Panc1 (cell line): ENCODE data around the gene ASXL2. TPM values are rescaled to one million over a fixed set of nuclear protein-coding genes. Genes with fewer than 3 reads are reported as not detected.

Experiments used
- ATAC-seq: fragments of 200-7000 bp; cut with Tn5 transposase; 2 replicates; pipeline ENCODE4 v1.9.1; 2020; ENCODE audit warnings: mild to moderate bottlenecking, moderate library complexity
- BruUV-seq: library from RNA; stranded (reverse); fragments of 400-500 nt; replicated peaks from 2 replicates; lab custom pipeline; 2021; lab: Mats Ljungman, UMichigan
- CTCF ChIA-PET: fragments of 300-600 bp; sonication (Branson Sonifier 250); formaldehyde crosslinking; loops from one replicate; lab custom pipeline; 2022; ENCODE audit warnings: antibody characterized with exemption; lab: Charles Lee
- POLR2A ChIA-PET: fragments of 300-600 bp; sonication (Branson Sonifier 250); formaldehyde crosslinking; loops from one replicate; lab custom pipeline; 2022; ENCODE audit warnings: antibody characterized with exemption; lab: Charles Lee
- DNase-seq: peaks from one replicate; pipeline ENCODE4 v3.0.0-alpha.2; 2010; ENCODE audit warnings: low read depth, low spot score
- H3K27ac ChIP-seq: 2 replicates; pipeline ENCODE4 v1.5.1; 2011; ENCODE audit warnings: mild to moderate bottlenecking, low read length, inconsistent platforms
- H3K27me3 ChIP-seq: fragments of 200-500 bp; sonication (Bioruptor generic); 2 replicates; pipeline ENCODE4 v1.6.0; 2014; ENCODE audit warnings: low read length, inconsistent platforms; ENCODE audit not compliant: control insufficient read depth, insufficient read depth
- H3K36me3 ChIP-seq: fragments of 200-500 bp; sonication (Bioruptor generic); 2 replicates; pipeline ENCODE4 v1.5.1; 2014; ENCODE audit warnings: inconsistent platforms, mild to moderate bottlenecking, low read length, moderate library complexity; ENCODE audit not compliant: control insufficient read depth, insufficient read depth
- H3K4me1 ChIP-seq: 2 replicates; pipeline ENCODE4 v1.5.1; 2011; ENCODE audit warnings: inconsistent platforms, mild to moderate bottlenecking, low read length, moderate library complexity; ENCODE audit not compliant: control insufficient read depth, insufficient read depth
- H3K4me3 ChIP-seq, 2 experiments: 2 replicates each; pipeline ENCODE4 v1.5.1; 2011 to 2012; ENCODE audit warnings: low read depth in 2 of 2, low read length in 2 of 2, mild to moderate bottlenecking in 2 of 2, inconsistent platforms in 1 of 2, moderate library complexity in 1 of 2
- H3K9me3 ChIP-seq: fragments of 200-500 bp; sonication (Bioruptor generic); 2 replicates; pipeline ENCODE4 v1.5.1; 2014; ENCODE audit warnings: low read depth, mild to moderate bottlenecking, inconsistent platforms, low read length, moderate library complexity; ENCODE audit not compliant: control insufficient read depth, insufficient read depth
- POLR2AphosphoS5 ChIP-seq: IDR thresholded peaks from 2 replicates; pipeline ENCODE4 v1.6.1; 2012; ENCODE audit warnings: mild to moderate bottlenecking, low read depth, low read length, moderate library complexity
- SIN3A ChIP-seq: IDR thresholded peaks from 2 replicates; pipeline ENCODE4 v1.6.1; 2012; ENCODE audit warnings: low read depth, mild to moderate bottlenecking, low read length, moderate library complexity, borderline replicate concordance; ENCODE audit not compliant: insufficient read depth
- TCF7L2 ChIP-seq: IDR thresholded peaks from 2 replicates; pipeline ENCODE4 v1.6.1; 2011; ENCODE audit warnings: mild to moderate bottlenecking, low read depth, low read length, inconsistent platforms
- in situ Hi-C: cut with HindIII; loops from 2 replicates; pipeline ENCODE4 v1.10.0; 2016; ENCODE audit warnings: low sequenced_read_pairs, low pct_unique_long_range_greater_than_20kb
- intact Hi-C: fragments of 100-400 bp; cut with micrococcal nuclease; formaldehyde crosslinking; loops from one replicate; pipeline ENCODE4 v1.10.0; 2022; ENCODE audit not compliant: unreplicated experiment
- total RNA-seq: library from RNA; stranded (reverse); gene quantifications from one replicate; pipeline ENCODE4 v1.2.1, GENCODE V29; 2021; ENCODE audit not compliant: unreplicated experiment
- TF ChIP-seq, protein P1 (sequence below): fragments of 450-650 bp; IDR thresholded peaks from 2 replicates; pipeline ENCODE4 v1.5.1; 2017; ENCODE audit warnings: mild to moderate bottlenecking
- TF ChIP-seq, protein P2 (sequence below), 2 experiments: IDR thresholded peaks; 2 replicates each; pipeline ENCODE4 v1.6.1; 2011 to 2012; ENCODE audit warnings: low read depth in 2 of 2, control low read depth in 1 of 2, low read length in 1 of 2, mild to moderate bottlenecking in 1 of 2, moderate library complexity in 1 of 2; ENCODE audit not compliant: insufficient read depth in 1 of 2

The ASXL2 gene
- total RNA-seq, 1 experiment from 2014 or later: 43.4 TPM

DNA sequence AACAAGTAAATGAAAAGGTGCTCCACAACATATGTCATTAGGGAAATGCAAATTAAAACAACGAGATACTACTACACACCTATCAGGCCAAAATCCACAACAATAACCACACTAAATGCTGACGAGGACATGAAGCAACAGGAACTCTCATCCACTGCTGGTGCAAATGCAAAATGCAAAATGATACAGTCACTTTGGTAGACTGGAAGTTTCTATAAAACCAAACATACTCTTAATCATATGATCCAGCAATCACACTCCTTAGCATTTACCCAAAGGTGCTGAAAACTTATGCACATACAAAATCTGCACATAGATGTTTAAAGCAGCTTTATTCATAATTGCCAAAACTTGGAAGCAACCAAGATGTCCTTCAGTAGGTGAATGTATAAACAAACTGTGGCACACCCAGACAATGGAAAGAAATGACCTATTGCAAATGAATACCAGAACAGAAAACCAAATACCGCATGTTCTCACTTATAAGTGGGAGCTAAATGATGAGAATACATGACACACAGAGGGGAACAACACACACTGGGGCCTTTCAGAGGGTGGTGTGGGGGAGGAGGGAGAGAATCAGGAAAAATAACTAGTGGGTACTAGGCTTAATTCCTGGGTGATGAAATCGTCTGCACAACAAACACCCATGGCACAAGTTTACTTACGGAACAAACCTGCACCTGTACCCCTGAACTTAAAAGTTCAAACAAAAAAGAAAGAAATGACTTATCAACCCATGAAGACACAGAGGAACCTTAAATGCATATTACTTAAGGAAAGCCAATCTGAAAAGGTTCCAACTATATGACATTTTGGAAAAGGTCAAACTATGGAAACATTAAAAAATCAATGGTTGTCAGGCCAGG is 80.4 kb downstream of the ASXL2 start:
- ChIA-PET CTCF (no interaction called here), POLR2A (no interaction called here)
- H3K36me3 ChIP-seq: no peaks in the 10 kb centered on the region
- no peak overlapping the region for H3K4me3 ChIP-seq
- TF ChIP-seq SIN3A (no peak), TCF7L2 (no peak), POLR2AphosphoS5 (no peak)
- TF ChIP-seq, protein P1, sequence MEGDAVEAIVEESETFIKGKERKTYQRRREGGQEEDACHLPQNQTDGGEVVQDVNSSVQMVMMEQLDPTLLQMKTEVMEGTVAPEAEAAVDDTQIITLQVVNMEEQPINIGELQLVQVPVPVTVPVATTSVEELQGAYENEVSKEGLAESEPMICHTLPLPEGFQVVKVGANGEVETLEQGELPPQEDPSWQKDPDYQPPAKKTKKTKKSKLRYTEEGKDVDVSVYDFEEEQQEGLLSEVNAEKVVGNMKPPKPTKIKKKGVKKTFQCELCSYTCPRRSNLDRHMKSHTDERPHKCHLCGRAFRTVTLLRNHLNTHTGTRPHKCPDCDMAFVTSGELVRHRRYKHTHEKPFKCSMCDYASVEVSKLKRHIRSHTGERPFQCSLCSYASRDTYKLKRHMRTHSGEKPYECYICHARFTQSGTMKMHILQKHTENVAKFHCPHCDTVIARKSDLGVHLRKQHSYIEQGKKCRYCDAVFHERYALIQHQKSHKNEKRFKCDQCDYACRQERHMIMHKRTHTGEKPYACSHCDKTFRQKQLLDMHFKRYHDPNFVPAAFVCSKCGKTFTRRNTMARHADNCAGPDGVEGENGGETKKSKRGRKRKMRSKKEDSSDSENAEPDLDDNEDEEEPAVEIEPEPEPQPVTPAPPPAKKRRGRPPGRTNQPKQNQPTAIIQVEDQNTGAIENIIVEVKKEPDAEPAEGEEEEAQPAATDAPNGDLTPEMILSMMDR: no peak
- TF ChIP-seq, protein P2, sequence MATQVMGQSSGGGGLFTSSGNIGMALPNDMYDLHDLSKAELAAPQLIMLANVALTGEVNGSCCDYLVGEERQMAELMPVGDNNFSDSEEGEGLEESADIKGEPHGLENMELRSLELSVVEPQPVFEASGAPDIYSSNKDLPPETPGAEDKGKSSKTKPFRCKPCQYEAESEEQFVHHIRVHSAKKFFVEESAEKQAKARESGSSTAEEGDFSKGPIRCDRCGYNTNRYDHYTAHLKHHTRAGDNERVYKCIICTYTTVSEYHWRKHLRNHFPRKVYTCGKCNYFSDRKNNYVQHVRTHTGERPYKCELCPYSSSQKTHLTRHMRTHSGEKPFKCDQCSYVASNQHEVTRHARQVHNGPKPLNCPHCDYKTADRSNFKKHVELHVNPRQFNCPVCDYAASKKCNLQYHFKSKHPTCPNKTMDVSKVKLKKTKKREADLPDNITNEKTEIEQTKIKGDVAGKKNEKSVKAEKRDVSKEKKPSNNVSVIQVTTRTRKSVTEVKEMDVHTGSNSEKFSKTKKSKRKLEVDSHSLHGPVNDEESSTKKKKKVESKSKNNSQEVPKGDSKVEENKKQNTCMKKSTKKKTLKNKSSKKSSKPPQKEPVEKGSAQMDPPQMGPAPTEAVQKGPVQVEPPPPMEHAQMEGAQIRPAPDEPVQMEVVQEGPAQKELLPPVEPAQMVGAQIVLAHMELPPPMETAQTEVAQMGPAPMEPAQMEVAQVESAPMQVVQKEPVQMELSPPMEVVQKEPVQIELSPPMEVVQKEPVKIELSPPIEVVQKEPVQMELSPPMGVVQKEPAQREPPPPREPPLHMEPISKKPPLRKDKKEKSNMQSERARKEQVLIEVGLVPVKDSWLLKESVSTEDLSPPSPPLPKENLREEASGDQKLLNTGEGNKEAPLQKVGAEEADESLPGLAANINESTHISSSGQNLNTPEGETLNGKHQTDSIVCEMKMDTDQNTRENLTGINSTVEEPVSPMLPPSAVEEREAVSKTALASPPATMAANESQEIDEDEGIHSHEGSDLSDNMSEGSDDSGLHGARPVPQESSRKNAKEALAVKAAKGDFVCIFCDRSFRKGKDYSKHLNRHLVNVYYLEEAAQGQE (IDR thresholded peaks at IDR 0.05; ENCODE audit: insufficient read depth in 1 of 2, low read depth in 2 of 2, low read length in 1 of 2): no peak
- intact Hi-C loops: no loop called here
- no peaks in the 10 kb centered on the region for H3K27me3 ChIP-seq
- no TSS peak for BruUV-seq
- DNase-seq (no peak), ATAC-seq (no peak)
- no peaks in the 10 kb centered on the region for H3K4me1 ChIP-seq
- no peaks in the 10 kb centered on the region for H3K9me3 ChIP-seq
- in situ Hi-C loops: no loop called here
- no peak overlapping the region for H3K27ac ChIP-seq

DNA sequence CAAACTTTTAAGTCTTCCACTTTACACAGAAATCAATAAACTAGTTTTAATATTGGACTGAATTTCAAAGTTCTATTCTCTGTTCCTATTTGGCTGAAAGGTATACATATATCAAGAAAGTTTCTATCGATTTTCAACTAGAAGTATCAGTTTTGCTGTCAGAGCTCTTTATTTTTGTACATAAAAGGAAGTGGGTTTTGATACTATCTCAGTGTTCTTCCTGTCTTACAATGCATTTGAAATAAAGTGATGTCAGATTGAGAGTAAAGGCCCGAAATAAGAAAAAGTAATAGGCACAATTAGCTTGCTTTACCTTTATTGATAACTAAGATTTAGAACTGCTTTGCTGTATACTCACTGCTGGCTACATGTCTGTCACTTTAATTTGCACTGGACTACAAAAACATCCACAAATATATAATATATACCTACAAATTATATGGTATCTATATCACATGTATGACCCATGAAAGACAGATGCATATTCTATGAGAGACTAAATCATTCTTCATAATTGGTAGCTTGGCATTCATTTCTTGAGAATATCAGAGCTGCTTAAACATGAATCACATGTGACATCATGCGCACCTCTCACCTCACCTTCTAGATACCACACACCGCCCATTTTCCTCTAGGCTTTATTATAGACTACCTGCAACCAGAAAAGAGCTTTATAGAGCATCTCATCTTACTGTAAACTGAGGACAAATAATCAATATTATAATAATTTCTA is 83.6 kb downstream of the ASXL2 start:
- no peak for ATAC-seq
- ChIA-PET CTCF (no interaction called here), POLR2A (no interaction called here)
- Histone ChIP-seq H3K27me3 (no peaks in the 10 kb centered on the region), H3K9me3 (no peaks in the 10 kb centered on the region), H3K27ac (no peak overlapping the region), H3K4me1 (no peaks in the 10 kb centered on the region), H3K36me3 (no peaks in the 10 kb centered on the region; the same call in 1 of the 2 replicates), H3K4me3 (no peak overlapping the region)
- DNase-seq: no peak
- BruUV-seq: no TSS peak
- intact Hi-C loops (no loop called here), in situ Hi-C loops (no loop called here)
- no peak for TF ChIP-seq TCF7L2
